Renal pelvis (tissue), 4 donors: ENCODE data around the gene RAET1L. TPM values are rescaled to one million over a fixed set of nuclear protein-coding genes. Genes with fewer than 3 reads are reported as not detected.
"Not testable (repeated sequence)": the region's sequence is repeated elsewhere in the genome, so short reads cannot be mapped to it uniquely, and the experiment has no call there.

Source experiments
- DNase-seq: peaks from one replicate; pipeline ENCODE4 v3.0.0-alpha.2; 2013
- polyA plus RNA-seq, 3 donors: library from polyadenylated mRNA; unstranded; fragments of 120-200 nt; gene quantifications; one replicate each; pipeline ENCODE4 v1.2.1, GENCODE V29; 2013; ENCODE audit not compliant: insufficient read length in 3 of 3

RAET1L gene
- polyA plus RNA-seq, 3 donors: not detected

- DNase-seq: no peak
Measured at GRCh38 chr6:149991838-149992237, 33.5 kb downstream of the RAET1L start.

GRCh38 chr6:149991472-149991795 is 33.9 kb downstream of the RAET1L start:
- DNase-seq: not testable (repeated sequence)

GRCh38 chr6:149990661-149991471 is 34.5 kb downstream of the RAET1L start:
- DNase-seq: no peak

GRCh38 chr6:149990212-149990660 is 35.1 kb downstream of the RAET1L start:
- DNase-seq: no peak

- no peak for DNase-seq
Measured at GRCh38 chr6:149988550-149989346, 36.6 kb downstream of the RAET1L start.

- DNase-seq: no peak
Measured at GRCh38 chr6:149987602-149988107, 37.7 kb downstream of the RAET1L start.

- no peak for DNase-seq
Measured at GRCh38 chr6:149985481-149985937, 39.8 kb downstream of the RAET1L start.

- DNase-seq: no peak
Measured at GRCh38 chr6:149984773-149985172, 40.6 kb downstream of the RAET1L start.

- DNase-seq: no peak
Measured at GRCh38 chr6:149983145-149983544, 42.2 kb downstream of the RAET1L start.

GRCh38 chr6:149979293-149979692 is 46.0 kb downstream of the RAET1L start:
- DNase-seq: no peak

GRCh38 chr6:149978610-149979009 is 46.7 kb downstream of the RAET1L start:
- no peak for DNase-seq

GRCh38 chr6:149977221-149977620 is 48.1 kb downstream of the RAET1L start:
- no peak for DNase-seq

GRCh38 chr6:149975400-149975799 is 49.9 kb downstream of the RAET1L start:
- no peak for DNase-seq

- no peak for DNase-seq
Measured at GRCh38 chr6:149974825-149975224, 50.5 kb downstream of the RAET1L start.

- not testable (repeated sequence) for DNase-seq
Measured at GRCh38 chr6:149974394-149974793, 50.9 kb downstream of the RAET1L start.

- no peak for DNase-seq
Measured at GRCh38 chr6:149969635-149970034, 55.7 kb downstream of the RAET1L start.

GRCh38 chr6:149968909-149969308 is 56.4 kb downstream of the RAET1L start:
- DNase-seq: not testable (repeated sequence)

Other genes starting within 250 kb of the RAET1L start
- gene LRP11, start 161.2 kb downstream of the RAET1L start, polyA plus RNA-seq: 10 to 100 TPM; 33.5 to 35.2 (median 34.2) TPM
- under 1 TPM; 0.29 to 0.60 (median 0.58) TPM for gene RAET1E, start 127.4 kb downstream of the RAET1L start, polyA plus RNA-seq
- gene RAET1G, start 102.4 kb downstream of the RAET1L start, polyA plus RNA-seq: 1 to 10 TPM in 2 of 3 donors, under 1 TPM in 1; 0.86 to 1.4 (median 1.4) TPM
- gene ULBP2, start 83.5 kb downstream of the RAET1L start, polyA plus RNA-seq: under 1 TPM; 0.68 to 0.70 (median 0.68) TPM
- 1 to 10 TPM; 1.2 to 2.1 (median 1.3) TPM for gene ULBP1, start 61.6 kb downstream of the RAET1L start, polyA plus RNA-seq
- 10 to 100 TPM in 2 of 3 donors, 1 to 10 TPM in 1; 9.7 to 13.4 (median 10.8) TPM for gene ULBP3, start 43.6 kb upstream of the RAET1L start, polyA plus RNA-seq
- 10 to 100 TPM; 22.9 to 25.7 (median 25.5) TPM for gene PPP1R14C, start 117.5 kb upstream of the RAET1L start, polyA plus RNA-seq